Tibial nerve (tissue), 4 donors: Measurements from ENCODE around the gene TOP1. TPM values are rescaled to one million over a fixed set of nuclear protein-coding genes. Genes with fewer than 3 reads are reported as not detected.
A peak's percentile ranks its signal among the peaks of the same experiment; 100 is the strongest.

ENCODE experiments used
- DNase-seq, 2 donors: peaks; one replicate each; pipeline ENCODE4 v3.0.0-alpha.2; 2019; ENCODE audit warnings: low spot score in 2 of 2
- H3K27ac ChIP-seq, 4 donors: fragments of 200-600 bp; sonication (generic) in 3 of 4; one replicate each; pipeline ENCODE4 v1.5.1; 2017 to 2019; ENCODE audit warnings: mild to moderate bottlenecking in 1 of 4
- H3K27me3 ChIP-seq, 2 donors: fragments of 200-600 bp; sonication (generic) in 1 of 2; one replicate each; pipeline versions ENCODE4 v1.5.1 to v1.6.0; 2017 to 2019
- H3K36me3 ChIP-seq, 3 donors: fragments of 200-600 bp; sonication (generic); one replicate each; pipeline ENCODE4 v1.5.1; 2018 to 2019
- H3K4me1 ChIP-seq, 4 donors: fragments of 200-600 bp; sonication (generic) in 3 of 4; one replicate each; pipeline ENCODE4 v1.5.1; 2017 to 2019
- H3K4me3 ChIP-seq, 4 donors: fragments of 200-600 bp; sonication (generic) in 3 of 4; one replicate each; pipeline ENCODE4 v1.5.1; 2017 to 2019; ENCODE audit warnings: mild to moderate bottlenecking in 1 of 4, moderate library complexity in 1 of 4
- H3K9me3 ChIP-seq, 4 donors: fragments of 200-600 bp; sonication (generic) in 3 of 4; one replicate each; pipeline ENCODE4 v1.5.1; 2017 to 2019
- CTCF ChIP-seq, 5 experiments: fragments of 200-600 bp in 3 of 5; fragments of 450-650 bp in 2 of 5; sonication (generic) in 3 of 5; IDR thresholded peaks; one replicate each; pipeline ENCODE4 v1.5.1; 2016 to 2019; ENCODE audit warnings: antibody characterized with exemption in 5 of 5, mild to moderate bottlenecking in 3 of 5, moderate library complexity in 2 of 5
- EP300 ChIP-seq, 2 donors: sonication (generic); formaldehyde crosslinking; IDR thresholded peaks; one replicate each; pipeline ENCODE4 v1.6.1; 2017; ENCODE audit warnings: antibody characterized with exemption in 2 of 2, mild to moderate bottlenecking in 1 of 2
- POLR2A ChIP-seq, 2 donors: fragments of 450-650 bp; IDR thresholded peaks; one replicate each; pipeline ENCODE4 v1.6.1; 2017; ENCODE audit warnings: antibody characterized with exemption in 2 of 2, mild to moderate bottlenecking in 2 of 2, moderate library complexity in 2 of 2
- WGBS, 2 donors: methylation state at CpG; one replicate each; pipeline ENCODE4 v1.1.5; 2018; 5-methylcytosine and 5-hydroxymethylcytosine counted together
- total RNA-seq, 4 donors: library from RNA; depleted of rRNA; stranded (reverse); fragments of >200 nt; gene quantifications; one replicate each; pipeline ENCODE4 v1.1.0, GENCODE V29; 2016

Gene TOP1
- total RNA-seq, 4 donors from 2014 or later, result 17.9 to 29.1 (median 23.1) TPM

GRCh38 chr20:40997116-40997515 is 31.5 kb upstream of the TOP1 start:
- Histone ChIP-seq H3K27ac (no peak overlapping the region), H3K4me3 (no peak overlapping the region), H3K27me3 (no peaks in the 10 kb centered on the region), H3K36me3 (no peaks in the 10 kb centered on the region), H3K4me1 (peaks cover 0 to 1% (median 0%) of the 10 kb centered on the region in 4 donors), H3K9me3 (no peaks in the 10 kb centered on the region)
- TF ChIP-seq EP300 (IDR thresholded peaks at IDR 0.05) (no peak), POLR2A (IDR thresholded peaks at IDR 0.05) (no peak), CTCF (IDR thresholded peaks at IDR 0.05) (no peak)
- DNase-seq, result no peak
- 74 to 79% methylated on average over 6 of the region's 6 CpGs for WGBS, 2 donors

GRCh38 chr20:40999841-41000240 is 28.8 kb upstream of the TOP1 start:
- 77 to 81% methylated on average over 4 of the region's 4 CpGs for WGBS, 2 donors
- TF ChIP-seq POLR2A (IDR thresholded peaks at IDR 0.05) (no peak), CTCF (IDR thresholded peaks at IDR 0.05) (no peak)
- H3K4me1 ChIP-seq, result peaks cover 0 to 23% (median 15%) of the 10 kb centered on the region in 4 donors
- no peaks in the 10 kb centered on the region for H3K9me3 ChIP-seq
- H3K36me3 ChIP-seq, result no peaks in the 10 kb centered on the region
- H3K4me3 ChIP-seq, result no peak overlapping the region
- no peak for DNase-seq
- no peaks in the 10 kb centered on the region for H3K27me3 ChIP-seq
- H3K27ac ChIP-seq, result no peak overlapping the region

- TF ChIP-seq CTCF (IDR thresholded peaks at IDR 0.05), result no peak
- TF ChIP-seq POLR2A (IDR thresholded peaks at IDR 0.05), result no peak
- no peak for TF ChIP-seq EP300 (IDR thresholded peaks at IDR 0.05)
- Histone ChIP-seq H3K27me3 (no peaks in the 10 kb centered on the region), H3K36me3 (no peaks in the 10 kb centered on the region), H3K4me3 (no peak overlapping the region), H3K27ac (no peak overlapping the region), H3K9me3 (no peaks in the 10 kb centered on the region), H3K4me1 (peaks cover 0 to 31% (median 22%) of the 10 kb centered on the region in 4 donors)
- WGBS, 2 donors, result 84 to 91% methylated on average over 2 of the region's 2 CpGs
- DNase-seq, result no peak
Observed at GRCh38 chr20:41000628-41001027, 28.0 kb upstream of the TOP1 start.

GRCh38 chr20:41001497-41001896 is 27.1 kb upstream of the TOP1 start:
- Histone ChIP-seq H3K4me3 (no peak overlapping the region), H3K27me3 (no peaks in the 10 kb centered on the region), H3K9me3 (no peaks in the 10 kb centered on the region), H3K4me1 (peaks cover 0 to 36% (median 29%) of the 10 kb centered on the region in 4 donors), H3K36me3 (no peaks in the 10 kb centered on the region), H3K27ac (no peak overlapping the region)
- WGBS, 2 donors, result 81 to 89% methylated on average over 4 of the region's 4 CpGs
- TF ChIP-seq EP300 (IDR thresholded peaks at IDR 0.05), result no peak
- TF ChIP-seq CTCF (IDR thresholded peaks at IDR 0.05), result no peak
- no peak for TF ChIP-seq POLR2A (IDR thresholded peaks at IDR 0.05)
- no peak for DNase-seq

- H3K4me3 ChIP-seq, result no peak overlapping the region
- H3K4me1 ChIP-seq, result peaks cover 0 to 36% (median 29%) of the 10 kb centered on the region in 4 donors
- no peaks in the 10 kb centered on the region for H3K36me3 ChIP-seq
- H3K27ac ChIP-seq, result peak overlapping the region in 3 of 4 donors; percentile 70 to 80 (median 76)
- H3K9me3 ChIP-seq, result no peaks in the 10 kb centered on the region
- TF ChIP-seq POLR2A (IDR thresholded peaks at IDR 0.05) (no peak), EP300 (IDR thresholded peaks at IDR 0.05) (no peak), CTCF (IDR thresholded peaks at IDR 0.05) (no peak)
- H3K27me3 ChIP-seq, result no peaks in the 10 kb centered on the region
- DNase-seq, result no peak
- 88 to 96% methylated on average over 1 of the region's 1 CpG for WGBS, 2 donors
Observed at GRCh38 chr20:41002842-41003142, 25.8 kb upstream of the TOP1 start.
